Measurements from ENCODE around the gene OPALIN.
A peak's percentile ranks its signal among the peaks of the same experiment; 100 is the strongest.

The OPALIN gene

GRCh38 chr10:96358851-96359540, at the start of gene OPALIN:
TSS of gene OPALIN (minus strand) at chr10:96359002. CDS start at chr10:96358896, 106 bp downstream.
- no peak for DNase-seq

GRCh38 chr10:96408201-96408600, 49.4 kb upstream of the OPALIN start:
- DNase-seq: no peak

GRCh38 chr10:96407560-96408069, 48.8 kb upstream of the OPALIN start:
- no peak for DNase-seq

GRCh38 chr10:96406091-96406490, 47.3 kb upstream of the OPALIN start:
- no peak for DNase-seq

- DNase-seq: no peak
Measured at GRCh38 chr10:96402417-96403305, 43.9 kb upstream of the OPALIN start.

- no peak for DNase-seq
Measured at GRCh38 chr10:96401036-96401435, 42.2 kb upstream of the OPALIN start.

- DNase-seq: no peak
Measured at GRCh38 chr10:96400465-96400864, 41.7 kb upstream of the OPALIN start.

- DNase-seq: no peak
Measured at GRCh38 chr10:96397902-96398301, 39.1 kb upstream of the OPALIN start.

GRCh38 chr10:96395931-96396877, 37.4 kb upstream of the OPALIN start:
- peak; percentile 55 for DNase-seq

- no peak for DNase-seq
Measured at GRCh38 chr10:96390460-96390864, 31.7 kb upstream of the OPALIN start.

- no peak for DNase-seq
Measured at GRCh38 chr10:96389785-96390184, 31.0 kb upstream of the OPALIN start.

GRCh38 chr10:96387601-96388000, 28.8 kb upstream of the OPALIN start:
- DNase-seq: no peak

- no peak for DNase-seq
Measured at GRCh38 chr10:96387161-96387560, 28.4 kb upstream of the OPALIN start.

- DNase-seq: no peak
Measured at GRCh38 chr10:96384506-96384905, 25.7 kb upstream of the OPALIN start.

- no peak for DNase-seq
Measured at GRCh38 chr10:96380821-96381220, 22.0 kb upstream of the OPALIN start.

GRCh38 chr10:96379758-96380157, 21.0 kb upstream of the OPALIN start:
- no peak for DNase-seq

- DNase-seq: no peak
Measured at GRCh38 chr10:96378741-96379140, 19.9 kb upstream of the OPALIN start.

- no peak for DNase-seq
Measured at GRCh38 chr10:96377816-96378294, 19.1 kb upstream of the OPALIN start.

- no peak for DNase-seq
Measured at GRCh38 chr10:96376483-96376882, 17.7 kb upstream of the OPALIN start.

GRCh38 chr10:96374985-96375830, 16.4 kb upstream of the OPALIN start:
- peak; percentile 65 for DNase-seq

GRCh38 chr10:96374639-96374984, 15.8 kb upstream of the OPALIN start:
- no peak for DNase-seq

- DNase-seq: no peak
Measured at GRCh38 chr10:96374004-96374403, 15.2 kb upstream of the OPALIN start.

Measured in activated CD8-positive, alpha-beta memory T cell treated with anti-CD3 and anti-CD28 coated beads, Interleukin-2, amount 50 U/mL, for 4 hours (primary cell).